Measurements from ENCODE around the gene OR2A14.
"Not testable (repeated sequence)": the region's sequence is repeated elsewhere in the genome, so short reads cannot be mapped to it uniquely, and the experiment has no call there.

Gene OR2A14

GRCh38 chr7:144137501-144137900, 14.5 kb downstream of the OR2A14 start:
- in situ Hi-C loops (cut with HindIII; ENCODE audit: low pct_ligation_motif_present, low pct_unique_long_range_greater_than_20kb, low sequenced_read_pairs) = no loop called here
- DNase-seq = no peak

- no peak for DNase-seq
- in situ Hi-C loops (cut with HindIII; ENCODE audit: low pct_ligation_motif_present, low pct_unique_long_range_greater_than_20kb, low sequenced_read_pairs) = no loop called here
Measured at GRCh38 chr7:144142187-144142586, 19.2 kb downstream of the OR2A14 start.

GRCh38 chr7:144144426-144144825, 21.4 kb downstream of the OR2A14 start:
- peak; percentile 20 for DNase-seq
- in situ Hi-C loops (cut with HindIII; ENCODE audit: low pct_ligation_motif_present, low pct_unique_long_range_greater_than_20kb, low sequenced_read_pairs) = no loop called here

GRCh38 chr7:144148224-144148827, 25.4 kb downstream of the OR2A14 start:
- DNase-seq = no peak
- in situ Hi-C loops (cut with HindIII; ENCODE audit: low pct_ligation_motif_present, low pct_unique_long_range_greater_than_20kb, low sequenced_read_pairs) = no loop called here

GRCh38 chr7:144158861-144159260, 35.9 kb downstream of the OR2A14 start:
- in situ Hi-C loops (cut with HindIII; ENCODE audit: low pct_ligation_motif_present, low pct_unique_long_range_greater_than_20kb, low sequenced_read_pairs) = no loop called here
- DNase-seq = no peak

- in situ Hi-C loops (cut with HindIII; ENCODE audit: low pct_ligation_motif_present, low pct_unique_long_range_greater_than_20kb, low sequenced_read_pairs) = no loop called here
- DNase-seq = no peak
Measured at GRCh38 chr7:144164784-144165183, 41.8 kb downstream of the OR2A14 start.

- DNase-seq; in situ Hi-C loops (cut with HindIII; ENCODE audit: low pct_ligation_motif_present, low pct_unique_long_range_greater_than_20kb, low sequenced_read_pairs): not testable (repeated sequence)
Measured at GRCh38 chr7:144171594-144172350, 48.8 kb downstream of the OR2A14 start.

GRCh38 chr7:144174613-144175012, 51.6 kb downstream of the OR2A14 start:
- DNase-seq = no peak
- in situ Hi-C loops (cut with HindIII; ENCODE audit: low pct_ligation_motif_present, low pct_unique_long_range_greater_than_20kb, low sequenced_read_pairs) = no loop called here

GRCh38 chr7:144178380-144179164, 55.6 kb downstream of the OR2A14 start:
- in situ Hi-C loops (cut with HindIII; ENCODE audit: low pct_ligation_motif_present, low pct_unique_long_range_greater_than_20kb, low sequenced_read_pairs) = not testable (repeated sequence)
- peak; percentile 40 for DNase-seq

- DNase-seq; in situ Hi-C loops (cut with HindIII; ENCODE audit: low pct_ligation_motif_present, low pct_unique_long_range_greater_than_20kb, low sequenced_read_pairs): not testable (repeated sequence)
Measured at GRCh38 chr7:144179165-144179479, 56.1 kb downstream of the OR2A14 start.
